ENCODE data around the gene PIMREG. TPM values are rescaled to one million over a fixed set of nuclear protein-coding genes. Genes with fewer than 3 reads are reported as not detected.

PIMREG gene
- total RNA-seq, 1 experiment from 2014 or later, result 28.3 TPM

- peaks cover 19% of the 10 kb centered on the region for H3K4me1 Mint-ChIP-seq (ENCODE audit: low read depth, unreplicated experiment)
- no peak for DNase-seq
- BruUV-seq (replicated peaks), result no TSS peak
- no peak overlapping the region for H3K27ac Mint-ChIP-seq (ENCODE audit: unreplicated experiment)
- H3K36me3 Mint-ChIP-seq (ENCODE audit: insufficient read depth, unreplicated experiment), result no peaks in the 10 kb centered on the region
- CTCF ChIA-PET, result no interaction called here
- H3K4me3 Mint-ChIP-seq (ENCODE audit: low read depth, unreplicated experiment), result no peak overlapping the region
- no peaks in the 10 kb centered on the region for H3K27me3 Mint-ChIP-seq (ENCODE audit: unreplicated experiment)
- intact Hi-C loops (cut with micrococcal nuclease; ENCODE audit: unreplicated experiment), result no loop called here
- no peaks in the 10 kb centered on the region for H3K9me3 Mint-ChIP-seq (ENCODE audit: low read depth, unreplicated experiment)
- no peak for TF ChIP-seq CTCF (IDR thresholded peaks at IDR 0.05; ENCODE audit: unreplicated experiment)
These were observed 53.4 kb downstream of the PIMREG start for GRCh38 chr17:6497496-6498221.

- H3K9me3 Mint-ChIP-seq (ENCODE audit: low read depth, unreplicated experiment), result no peaks in the 10 kb centered on the region
- H3K27me3 Mint-ChIP-seq (ENCODE audit: unreplicated experiment), result no peaks in the 10 kb centered on the region
- no TSS peak for BruUV-seq (replicated peaks)
- no peak overlapping the region for H3K4me3 Mint-ChIP-seq (ENCODE audit: low read depth, unreplicated experiment)
- no peaks in the 10 kb centered on the region for H3K36me3 Mint-ChIP-seq (ENCODE audit: insufficient read depth, unreplicated experiment)
- CTCF ChIA-PET, result no interaction called here
- intact Hi-C loops (cut with micrococcal nuclease; ENCODE audit: unreplicated experiment), result no loop called here
- TF ChIP-seq CTCF (IDR thresholded peaks at IDR 0.05; ENCODE audit: unreplicated experiment), result no peak
- H3K4me1 Mint-ChIP-seq (ENCODE audit: low read depth, unreplicated experiment), result peaks cover 14% of the 10 kb centered on the region
- DNase-seq, result no peak
- H3K27ac Mint-ChIP-seq (ENCODE audit: unreplicated experiment), result no peak overlapping the region
These were observed 54.1 kb downstream of the PIMREG start for GRCh38 chr17:6498356-6498755.

GRCh38 chr17:6498901-6499540 is 54.8 kb downstream of the PIMREG start:
- no peaks in the 10 kb centered on the region for H3K9me3 Mint-ChIP-seq (ENCODE audit: low read depth, unreplicated experiment)

More at GRCh38 chr17:6498901-6499540, 54.8 kb downstream of the PIMREG start:
- Mint-ChIP-seq H3K4me1 (ENCODE audit: low read depth, unreplicated experiment) (peaks cover 8% of the 10 kb centered on the region), H3K27me3 (ENCODE audit: unreplicated experiment) (no peaks in the 10 kb centered on the region), H3K4me3 (ENCODE audit: low read depth, unreplicated experiment) (no peak overlapping the region), H3K27ac (ENCODE audit: unreplicated experiment) (no peak overlapping the region), H3K36me3 (ENCODE audit: insufficient read depth, unreplicated experiment) (no peaks in the 10 kb centered on the region)
- intact Hi-C loops (cut with micrococcal nuclease; ENCODE audit: unreplicated experiment), result no loop called here
- no TSS peak for BruUV-seq (replicated peaks)
- no peak for TF ChIP-seq CTCF (IDR thresholded peaks at IDR 0.05; ENCODE audit: unreplicated experiment)
- CTCF ChIA-PET, result no interaction called here
- DNase-seq, result no peak

Other genes with a start within 250 kb of the PIMREG start
- gene AIPL1, start 9.3 kb upstream of the PIMREG start, total RNA-seq (2022), result not detected in 2 replicates
- gene PITPNM3, start 112.1 kb downstream of the PIMREG start, total RNA-seq (2022), result 10.3 and 10.7 TPM in 2 replicates
- 19.8 and 25.9 TPM in 2 replicates for gene KIAA0753, start 196.3 kb downstream of the PIMREG start, total RNA-seq (2022)
- gene TXNDC17, start 196.6 kb downstream of the PIMREG start, total RNA-seq (2022), result 95.2 and 105 TPM in 2 replicates
- gene MED31, start 207.2 kb downstream of the PIMREG start, total RNA-seq (2022), result 15.1 and 19.9 TPM in 2 replicates
- 1.8 and 3.1 TPM in 2 replicates for gene C17orf100, start 207.3 kb downstream of the PIMREG start, total RNA-seq (2022)

All from Calu3 (cell line).